Measurements from ENCODE around the gene OSMR. TPM values are rescaled to one million over a fixed set of nuclear protein-coding genes. Genes with fewer than 3 reads are reported as not detected.

OSMR gene
- total RNA-seq, 2 donors from 2014 or later = 3.0 to 14.3 TPM

DNA sequence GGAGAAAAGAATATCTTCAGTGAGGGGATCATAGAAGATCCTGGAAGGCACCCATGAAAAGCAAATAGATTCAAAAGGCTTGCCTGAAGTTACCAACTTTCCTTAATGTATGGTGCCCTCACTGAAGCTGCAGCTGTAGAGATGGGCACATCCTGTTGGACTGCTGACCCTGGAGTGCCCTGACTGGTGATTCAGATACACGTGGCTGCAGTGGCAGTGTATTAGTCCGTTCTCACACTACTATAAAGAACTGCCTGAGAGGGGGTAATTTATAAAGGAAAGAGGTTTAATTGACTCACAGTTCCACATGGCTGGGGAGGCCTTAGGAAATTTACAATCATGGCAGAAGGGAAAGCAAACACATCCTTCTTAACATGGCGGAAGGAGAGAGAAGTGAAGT lies 80.3 kb downstream of the OSMR start:
- TF ChIP-seq, protein P1, sequence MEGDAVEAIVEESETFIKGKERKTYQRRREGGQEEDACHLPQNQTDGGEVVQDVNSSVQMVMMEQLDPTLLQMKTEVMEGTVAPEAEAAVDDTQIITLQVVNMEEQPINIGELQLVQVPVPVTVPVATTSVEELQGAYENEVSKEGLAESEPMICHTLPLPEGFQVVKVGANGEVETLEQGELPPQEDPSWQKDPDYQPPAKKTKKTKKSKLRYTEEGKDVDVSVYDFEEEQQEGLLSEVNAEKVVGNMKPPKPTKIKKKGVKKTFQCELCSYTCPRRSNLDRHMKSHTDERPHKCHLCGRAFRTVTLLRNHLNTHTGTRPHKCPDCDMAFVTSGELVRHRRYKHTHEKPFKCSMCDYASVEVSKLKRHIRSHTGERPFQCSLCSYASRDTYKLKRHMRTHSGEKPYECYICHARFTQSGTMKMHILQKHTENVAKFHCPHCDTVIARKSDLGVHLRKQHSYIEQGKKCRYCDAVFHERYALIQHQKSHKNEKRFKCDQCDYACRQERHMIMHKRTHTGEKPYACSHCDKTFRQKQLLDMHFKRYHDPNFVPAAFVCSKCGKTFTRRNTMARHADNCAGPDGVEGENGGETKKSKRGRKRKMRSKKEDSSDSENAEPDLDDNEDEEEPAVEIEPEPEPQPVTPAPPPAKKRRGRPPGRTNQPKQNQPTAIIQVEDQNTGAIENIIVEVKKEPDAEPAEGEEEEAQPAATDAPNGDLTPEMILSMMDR (IDR thresholded peaks at IDR 0.05) = no peak
- no peaks in the 10 kb centered on the region for H3K9me3 ChIP-seq
- no peaks in the 10 kb centered on the region for H3K36me3 ChIP-seq
- intact Hi-C loops (cut with DNase I) = no loop called here
- no peaks in the 10 kb centered on the region for H3K27me3 ChIP-seq
- DNase-seq = no peak
- no peak overlapping the region for H3K27ac ChIP-seq
- no peak overlapping the region for H3K4me3 ChIP-seq
- no peak overlapping the region for H3K9ac ChIP-seq (ENCODE audit: low read depth in 2 of 2, low read length in 2 of 2)
- H3K4me1 ChIP-seq = no peaks in the 10 kb centered on the region

DNA sequence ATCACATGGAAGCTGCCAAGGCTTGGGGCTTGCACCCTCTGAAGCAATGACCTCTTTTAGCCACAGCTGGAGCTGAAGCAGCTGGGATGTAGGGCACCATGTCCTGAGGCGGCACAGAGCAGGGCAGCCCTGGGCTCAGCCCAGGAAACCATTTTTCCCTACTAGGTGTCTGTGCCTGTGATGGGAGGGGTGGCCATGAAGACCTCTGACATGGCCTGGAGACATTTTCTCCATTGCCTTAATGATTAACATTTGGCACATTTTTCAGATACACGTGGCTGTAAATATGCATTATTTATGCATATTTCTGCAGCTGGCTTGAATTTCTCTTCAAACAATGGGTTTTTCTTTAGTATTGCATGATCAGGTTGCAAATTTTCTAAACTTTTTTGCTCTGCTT lies 81.7 kb downstream of the OSMR start:
- H3K36me3 ChIP-seq = no peaks in the 10 kb centered on the region
- H3K9ac ChIP-seq (ENCODE audit: low read depth in 2 of 2, low read length in 2 of 2) = no peak overlapping the region
- TF ChIP-seq, protein P1 (IDR thresholded peaks at IDR 0.05) = no peak
- H3K4me3 ChIP-seq = no peak overlapping the region
- H3K4me1 ChIP-seq = no peaks in the 10 kb centered on the region
- H3K27me3 ChIP-seq = no peaks in the 10 kb centered on the region
- no peak overlapping the region for H3K27ac ChIP-seq
- DNase-seq = no peak
- intact Hi-C loops (cut with DNase I) = no loop called here
- H3K9me3 ChIP-seq = no peaks in the 10 kb centered on the region

DNA sequence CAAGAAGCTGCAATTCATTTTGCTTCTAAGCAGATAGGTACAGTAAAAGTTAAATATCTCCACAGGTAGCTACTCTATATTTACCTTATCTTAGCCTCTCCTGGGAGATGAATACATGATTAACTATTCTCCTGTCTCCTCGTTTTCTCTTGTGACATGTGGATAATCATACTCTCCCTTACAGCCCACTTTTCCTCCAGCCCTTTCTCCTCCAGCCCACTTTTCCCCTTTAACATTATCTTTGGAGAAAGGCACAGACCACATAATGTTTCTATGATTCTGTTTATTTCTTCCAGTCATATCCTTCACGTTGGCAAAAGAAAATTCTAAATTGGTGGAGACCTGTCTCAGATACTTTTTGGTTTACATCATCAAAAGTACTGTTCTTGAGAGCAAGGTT lies 84.0 kb downstream of the OSMR start:
- Histone ChIP-seq H3K27me3 (no peaks in the 10 kb centered on the region), H3K9me3 (no peaks in the 10 kb centered on the region), H3K4me1 (no peaks in the 10 kb centered on the region), H3K4me3 (no peak overlapping the region), H3K36me3 (no peaks in the 10 kb centered on the region), H3K9ac (ENCODE audit: low read depth in 2 of 2, low read length in 2 of 2) (no peak overlapping the region), H3K27ac (no peak overlapping the region)
- intact Hi-C loops (cut with DNase I) = no loop called here
- DNase-seq = no peak
- TF ChIP-seq, protein P1 (IDR thresholded peaks at IDR 0.05) = no peak

DNA sequence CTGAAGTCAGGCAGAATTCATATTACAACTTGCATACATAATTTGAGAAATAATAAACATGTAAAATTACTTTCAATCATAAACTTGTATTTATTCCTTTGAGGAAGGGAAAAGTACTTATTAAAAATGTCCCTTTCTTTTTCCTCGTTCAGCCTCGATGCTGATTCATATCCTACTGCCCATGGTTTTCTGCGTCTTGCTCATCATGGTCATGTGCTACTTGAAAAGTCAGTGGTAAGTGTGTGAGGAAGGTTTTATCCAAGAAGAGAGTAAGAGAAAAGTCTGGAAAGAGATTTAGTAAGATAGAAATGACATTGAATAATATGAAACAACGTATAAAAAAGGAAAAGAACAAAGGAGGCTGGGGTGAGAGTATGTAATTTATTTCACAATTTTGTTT lies 85.9 kb downstream of the OSMR start:
- no peak for DNase-seq
- H3K4me3 ChIP-seq = no peak overlapping the region
- H3K9me3 ChIP-seq = no peaks in the 10 kb centered on the region
- no peaks in the 10 kb centered on the region for H3K27me3 ChIP-seq
- H3K9ac ChIP-seq (ENCODE audit: low read depth in 2 of 2, low read length in 2 of 2) = no peak overlapping the region
- H3K27ac ChIP-seq = no peak overlapping the region
- no peaks in the 10 kb centered on the region for H3K4me1 ChIP-seq
- intact Hi-C loops (cut with DNase I) = no loop called here
- TF ChIP-seq, protein P1 (IDR thresholded peaks at IDR 0.05) = no peak
- no peaks in the 10 kb centered on the region for H3K36me3 ChIP-seq

DNA sequence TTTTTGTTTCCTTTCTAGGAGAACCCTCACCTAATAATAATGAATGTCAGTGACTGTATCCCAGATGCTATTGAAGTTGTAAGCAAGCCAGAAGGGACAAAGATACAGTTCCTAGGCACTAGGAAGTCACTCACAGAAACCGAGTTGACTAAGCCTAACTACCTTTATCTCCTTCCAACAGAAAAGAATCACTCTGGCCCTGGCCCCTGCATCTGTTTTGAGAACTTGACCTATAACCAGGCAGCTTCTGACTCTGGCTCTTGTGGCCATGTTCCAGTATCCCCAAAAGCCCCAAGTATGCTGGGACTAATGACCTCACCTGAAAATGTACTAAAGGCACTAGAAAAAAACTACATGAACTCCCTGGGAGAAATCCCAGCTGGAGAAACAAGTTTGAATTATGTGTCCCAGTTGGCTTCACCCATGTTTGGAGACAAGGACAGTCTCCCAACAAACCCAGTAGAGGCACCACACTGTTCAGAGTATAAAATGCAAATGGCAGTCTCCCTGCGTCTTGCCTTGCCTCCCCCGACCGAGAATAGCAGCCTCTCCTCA lies 87.1 kb downstream of the OSMR start:
- Histone ChIP-seq H3K4me3 (no peak overlapping the region), H3K27me3 (no peaks in the 10 kb centered on the region), H3K4me1 (no peaks in the 10 kb centered on the region), H3K36me3 (no peaks in the 10 kb centered on the region), H3K27ac (no peak overlapping the region), H3K9me3 (no peaks in the 10 kb centered on the region), H3K9ac (ENCODE audit: low read depth in 2 of 2, low read length in 2 of 2) (no peak overlapping the region)
- no peak for DNase-seq
- TF ChIP-seq, protein P1 (IDR thresholded peaks at IDR 0.05) = no peak
- intact Hi-C loops (cut with DNase I) = no loop called here
